Measurements from ENCODE around the gene GOSR2. TPM values are rescaled to one million over a fixed set of nuclear protein-coding genes. Genes with fewer than 3 reads are reported as not detected.

The GOSR2 gene
- total RNA-seq, 1 experiment from 2014 or later: 48.4 TPM

DNA sequence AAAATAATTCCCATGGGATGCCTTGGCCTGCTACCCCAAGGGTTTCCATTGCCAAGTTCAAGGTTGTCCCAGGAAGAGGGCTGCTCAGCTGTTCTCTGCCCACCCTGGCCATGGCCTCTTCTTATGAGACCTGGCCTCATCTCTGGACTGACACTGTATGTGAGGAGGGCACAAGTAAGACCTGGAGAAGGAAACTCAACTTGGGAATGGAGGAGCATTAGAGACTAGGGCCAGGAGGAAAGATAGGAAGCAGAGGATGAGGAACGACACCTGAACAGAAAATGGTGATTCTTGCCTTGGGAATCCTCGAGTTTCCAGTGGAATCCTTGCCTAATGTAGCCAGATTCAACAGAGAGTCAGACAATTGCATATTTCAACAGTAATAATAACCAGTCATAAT, 24.6 kb upstream of the GOSR2 start:
- H2AFZ ChIP-seq (ENCODE audit: low read length): no peak overlapping the region
- CTCF ChIA-PET: no interaction called here
- H3K79me2 ChIP-seq (ENCODE audit: low read length): no peaks in the 10 kb centered on the region
- no peak for DNase-seq
- POLR2A ChIA-PET (ENCODE audit: unreplicated experiment): no interaction called here
- H3K27me3 ChIP-seq (ENCODE audit: low read length): peaks cover 34% of the 10 kb centered on the region
- TF ChIP-seq EZH2phosphoT487 (IDR thresholded peaks at IDR 0.05; ENCODE audit: borderline replicate concordance, low read length) (no peak), EZH2 (IDR thresholded peaks at IDR 0.05; ENCODE audit: low read length, unreplicated experiment) (no peak)
- TF ChIP-seq, protein P1, sequence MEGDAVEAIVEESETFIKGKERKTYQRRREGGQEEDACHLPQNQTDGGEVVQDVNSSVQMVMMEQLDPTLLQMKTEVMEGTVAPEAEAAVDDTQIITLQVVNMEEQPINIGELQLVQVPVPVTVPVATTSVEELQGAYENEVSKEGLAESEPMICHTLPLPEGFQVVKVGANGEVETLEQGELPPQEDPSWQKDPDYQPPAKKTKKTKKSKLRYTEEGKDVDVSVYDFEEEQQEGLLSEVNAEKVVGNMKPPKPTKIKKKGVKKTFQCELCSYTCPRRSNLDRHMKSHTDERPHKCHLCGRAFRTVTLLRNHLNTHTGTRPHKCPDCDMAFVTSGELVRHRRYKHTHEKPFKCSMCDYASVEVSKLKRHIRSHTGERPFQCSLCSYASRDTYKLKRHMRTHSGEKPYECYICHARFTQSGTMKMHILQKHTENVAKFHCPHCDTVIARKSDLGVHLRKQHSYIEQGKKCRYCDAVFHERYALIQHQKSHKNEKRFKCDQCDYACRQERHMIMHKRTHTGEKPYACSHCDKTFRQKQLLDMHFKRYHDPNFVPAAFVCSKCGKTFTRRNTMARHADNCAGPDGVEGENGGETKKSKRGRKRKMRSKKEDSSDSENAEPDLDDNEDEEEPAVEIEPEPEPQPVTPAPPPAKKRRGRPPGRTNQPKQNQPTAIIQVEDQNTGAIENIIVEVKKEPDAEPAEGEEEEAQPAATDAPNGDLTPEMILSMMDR (conservative IDR thresholded peaks at IDR 0.05; ENCODE audit: low read depth, low read length): no peak
- intact Hi-C loops (cut with micrococcal nuclease): no loop called here
- no peaks in the 10 kb centered on the region for H3K4me1 ChIP-seq (ENCODE audit: insufficient read depth, low read length)
- H3K4me2 ChIP-seq (ENCODE audit: low read length): no peak overlapping the region
- H3K27ac ChIP-seq (ENCODE audit: low read length): no peak overlapping the region
- H3K36me3 ChIP-seq (ENCODE audit: low read depth, low read length): no peaks in the 10 kb centered on the region
- H3K9me2 ChIP-seq (replicated peaks; ENCODE audit: low read length): no peaks in the 10 kb centered on the region
- BruUV-seq (replicated peaks): no TSS peak
- no peaks in the 10 kb centered on the region for H3F3A ChIP-seq (ENCODE audit: low read length, unreplicated experiment)
- no peaks in the 10 kb centered on the region for H4K20me1 ChIP-seq (ENCODE audit: low read length)
- ATAC-seq: no peak
- H3K4me3 ChIP-seq (ENCODE audit: low read length): no peak overlapping the region
- H3K9ac ChIP-seq (ENCODE audit: low read length): no peak overlapping the region
- no peaks in the 10 kb centered on the region for H3K9me3 ChIP-seq (ENCODE audit: low read length)

DNA sequence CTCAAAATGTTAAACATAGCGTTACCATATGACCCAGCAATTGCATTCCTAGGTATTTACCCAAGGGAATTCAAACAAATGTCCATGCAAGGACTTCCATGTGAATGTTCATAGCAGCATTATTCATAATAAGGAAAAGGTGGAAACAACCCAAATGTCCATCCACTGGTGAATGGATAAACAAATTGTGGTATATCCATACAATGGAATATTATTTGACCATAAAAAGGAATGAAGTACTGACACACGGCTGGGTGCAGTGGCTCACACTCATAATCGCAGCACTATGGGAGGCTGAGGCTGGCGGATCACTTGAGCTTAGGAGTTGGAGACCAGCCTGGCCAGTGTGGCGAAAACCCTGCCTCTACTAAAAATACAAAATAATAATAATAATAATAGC, 24.1 kb upstream of the GOSR2 start:
- H2AFZ ChIP-seq (ENCODE audit: low read length): no peak overlapping the region
- no peaks in the 10 kb centered on the region for H3F3A ChIP-seq (ENCODE audit: low read length, unreplicated experiment)
- H3K27me3 ChIP-seq (ENCODE audit: low read length): peaks cover 29% of the 10 kb centered on the region
- ChIA-PET POLR2A (ENCODE audit: unreplicated experiment) (no interaction called here), CTCF (no interaction called here)
- no peak overlapping the region for H3K9ac ChIP-seq (ENCODE audit: low read length)
- intact Hi-C loops (cut with micrococcal nuclease): no loop called here
- no peaks in the 10 kb centered on the region for H3K79me2 ChIP-seq (ENCODE audit: low read length)
- no peaks in the 10 kb centered on the region for H3K9me3 ChIP-seq (ENCODE audit: low read length)
- no peaks in the 10 kb centered on the region for H3K9me2 ChIP-seq (replicated peaks; ENCODE audit: low read length)
- H3K27ac ChIP-seq (ENCODE audit: low read length): no peak overlapping the region
- H4K20me1 ChIP-seq (ENCODE audit: low read length): no peaks in the 10 kb centered on the region
- H3K36me3 ChIP-seq (ENCODE audit: low read depth, low read length): no peaks in the 10 kb centered on the region
- no peak for DNase-seq
- H3K4me1 ChIP-seq (ENCODE audit: insufficient read depth, low read length): no peaks in the 10 kb centered on the region
- TF ChIP-seq EZH2 (IDR thresholded peaks at IDR 0.05; ENCODE audit: low read length, unreplicated experiment) (no peak), EZH2phosphoT487 (IDR thresholded peaks at IDR 0.05; ENCODE audit: borderline replicate concordance, low read length) (no peak)
- TF ChIP-seq, protein P1 (conservative IDR thresholded peaks at IDR 0.05; ENCODE audit: low read depth, low read length): no peak
- no peak overlapping the region for H3K4me3 ChIP-seq (ENCODE audit: low read length)
- H3K4me2 ChIP-seq (ENCODE audit: low read length): no peak overlapping the region
- no TSS peak for BruUV-seq (replicated peaks)
- no peak for ATAC-seq

GRCh38 chr17:46901291-46901690, 21.7 kb upstream of the GOSR2 start:
- H3K27me3 ChIP-seq (ENCODE audit: low read length): 0 out of 2 replicates have a peak, but pooled peaks cover 9% of the 10 kb centered on the region
- H3K4me2 ChIP-seq (ENCODE audit: low read length): no peak overlapping the region
- ChIA-PET CTCF (no interaction called here), POLR2A (ENCODE audit: unreplicated experiment) (no interaction called here)
- H3K4me1 ChIP-seq (ENCODE audit: insufficient read depth, low read length): no peaks in the 10 kb centered on the region
- H3F3A ChIP-seq (ENCODE audit: low read length, unreplicated experiment): no peaks in the 10 kb centered on the region
- no peaks in the 10 kb centered on the region for H3K36me3 ChIP-seq (ENCODE audit: low read depth, low read length)
- H3K27ac ChIP-seq (ENCODE audit: low read length): no peak overlapping the region
- no peak overlapping the region for H3K9ac ChIP-seq (ENCODE audit: low read length)
- DNase-seq (no peak), ATAC-seq (no peak)
- H3K9me3 ChIP-seq (ENCODE audit: low read length): no peaks in the 10 kb centered on the region
- no peak overlapping the region for H3K4me3 ChIP-seq (ENCODE audit: low read length)
- intact Hi-C loops (cut with micrococcal nuclease): no loop called here
- no peaks in the 10 kb centered on the region for H3K79me2 ChIP-seq (ENCODE audit: low read length)
- H4K20me1 ChIP-seq (ENCODE audit: low read length): no peaks in the 10 kb centered on the region
- H2AFZ ChIP-seq (ENCODE audit: low read length): no peak overlapping the region
- no peaks in the 10 kb centered on the region for H3K9me2 ChIP-seq (replicated peaks; ENCODE audit: low read length)
- no TSS peak for BruUV-seq (replicated peaks)
- TF ChIP-seq EZH2phosphoT487 (IDR thresholded peaks at IDR 0.05; ENCODE audit: borderline replicate concordance, low read length) (no peak), EZH2 (IDR thresholded peaks at IDR 0.05; ENCODE audit: low read length, unreplicated experiment) (no peak)
- TF ChIP-seq, protein P1 (conservative IDR thresholded peaks at IDR 0.05; ENCODE audit: low read depth, low read length): no peak

Data from PC-3 (cell line).